ENCODE data around the gene UCK2.

The UCK2 gene

GRCh38 chr1:165858364-165858823 is 31.0 kb downstream of the UCK2 start:
- DNase-seq (ENCODE audit: low read depth), result no peak
- no peak for TF ChIP-seq CTCF (IDR thresholded peaks at IDR 0.05; ENCODE audit: low read depth, low read length, missing control alignments)
- no peak overlapping the region for H3K4me3 ChIP-seq (ENCODE audit: low read depth, low read length)
- in situ Hi-C loops (cut with HindIII; ENCODE audit: low sequenced_read_pairs), result no loop called here

GRCh38 chr1:165858967-165859845 is 31.8 kb downstream of the UCK2 start:
- no peak for DNase-seq (ENCODE audit: low read depth)
- in situ Hi-C loops (cut with HindIII; ENCODE audit: low sequenced_read_pairs), result no loop called here
- no peak for TF ChIP-seq CTCF (IDR thresholded peaks at IDR 0.05; ENCODE audit: low read depth, low read length, missing control alignments)
- no peak overlapping the region for H3K4me3 ChIP-seq (ENCODE audit: low read depth, low read length)

- TF ChIP-seq CTCF (IDR thresholded peaks at IDR 0.05; ENCODE audit: low read depth, low read length, missing control alignments), result no peak
- H3K4me3 ChIP-seq (ENCODE audit: low read depth, low read length), result no peak overlapping the region
- in situ Hi-C loops (cut with HindIII; ENCODE audit: low sequenced_read_pairs), result no loop called here
- DNase-seq (ENCODE audit: low read depth), result no peak
Observed at GRCh38 chr1:165860065-165860464, 32.7 kb downstream of the UCK2 start.

GRCh38 chr1:165861911-165862310 is 34.5 kb downstream of the UCK2 start:
- in situ Hi-C loops (cut with HindIII; ENCODE audit: low sequenced_read_pairs), result no loop called here
- no peak for TF ChIP-seq CTCF (IDR thresholded peaks at IDR 0.05; ENCODE audit: low read depth, low read length, missing control alignments)
- H3K4me3 ChIP-seq (ENCODE audit: low read depth, low read length), result no peak overlapping the region
- no peak for DNase-seq (ENCODE audit: low read depth)

- no peak overlapping the region for H3K4me3 ChIP-seq (ENCODE audit: low read depth, low read length)
- TF ChIP-seq CTCF (IDR thresholded peaks at IDR 0.05; ENCODE audit: low read depth, low read length, missing control alignments), result no peak
- no peak for DNase-seq (ENCODE audit: low read depth)
- in situ Hi-C loops (cut with HindIII; ENCODE audit: low sequenced_read_pairs), result no loop called here
Observed at GRCh38 chr1:165862448-165862847, 35.0 kb downstream of the UCK2 start.

- TF ChIP-seq CTCF (IDR thresholded peaks at IDR 0.05; ENCODE audit: low read depth, low read length, missing control alignments), result no peak
- H3K4me3 ChIP-seq (ENCODE audit: low read depth, low read length), result no peak overlapping the region
- DNase-seq (ENCODE audit: low read depth), result no peak
- in situ Hi-C loops (cut with HindIII; ENCODE audit: low sequenced_read_pairs), result no loop called here
Observed at GRCh38 chr1:165863346-165863745, 35.9 kb downstream of the UCK2 start.
